Large intestine (tissue), 3 donors: Measurements from ENCODE around the gene DNAJC1. TPM values are rescaled to one million over a fixed set of nuclear protein-coding genes. Genes with fewer than 3 reads are reported as not detected.

Experiments
- DNase-seq, 2 donors: peaks; one replicate each; pipeline versions ENCODE4 v3.0.0 to v3.0.0-alpha.2; 2013
- H3K27ac ChIP-seq: one replicate; pipeline ENCODE4 v1.5.1; 2013; ENCODE audit warnings: low read length
- H3K27me3 ChIP-seq: 2 replicates; pipeline ENCODE4 v1.6.1; 2013; ENCODE audit warnings: low read length; ENCODE audit not compliant: control insufficient read depth, insufficient read depth
- H3K36me3 ChIP-seq: 2 replicates; pipeline ENCODE4 v1.6.1; 2013; ENCODE audit warnings: low read length; ENCODE audit not compliant: control insufficient read depth, insufficient read depth
- H3K4me1 ChIP-seq: one replicate; pipeline ENCODE4 v1.6.1; 2013; ENCODE audit warnings: low read length; ENCODE audit not compliant: control insufficient read depth, insufficient read depth
- H3K4me3 ChIP-seq: one replicate; pipeline ENCODE4 v1.5.1; 2013; ENCODE audit warnings: low read length
- H3K9me3 ChIP-seq: one replicate; pipeline ENCODE4 v1.6.1; 2013; ENCODE audit warnings: mild to moderate bottlenecking, low read depth, low read length, moderate library complexity; ENCODE audit not compliant: control insufficient read depth
- WGBS: methylation state at CpG from one replicate; pipeline ENCODE4 v1.1.5; 2013; ENCODE audit warnings: low lambda C conversion rate; ENCODE audit not compliant: insufficient coverage; 5-methylcytosine and 5-hydroxymethylcytosine counted together
- polyA plus RNA-seq: library from polyadenylated mRNA; unstranded; fragments of 120-200 nt; gene quantifications from one replicate; pipeline ENCODE4 v1.2.1, GENCODE V29; 2013

Gene DNAJC1
- polyA plus RNA-seq, 1 donor: 25.2 TPM

DNA sequence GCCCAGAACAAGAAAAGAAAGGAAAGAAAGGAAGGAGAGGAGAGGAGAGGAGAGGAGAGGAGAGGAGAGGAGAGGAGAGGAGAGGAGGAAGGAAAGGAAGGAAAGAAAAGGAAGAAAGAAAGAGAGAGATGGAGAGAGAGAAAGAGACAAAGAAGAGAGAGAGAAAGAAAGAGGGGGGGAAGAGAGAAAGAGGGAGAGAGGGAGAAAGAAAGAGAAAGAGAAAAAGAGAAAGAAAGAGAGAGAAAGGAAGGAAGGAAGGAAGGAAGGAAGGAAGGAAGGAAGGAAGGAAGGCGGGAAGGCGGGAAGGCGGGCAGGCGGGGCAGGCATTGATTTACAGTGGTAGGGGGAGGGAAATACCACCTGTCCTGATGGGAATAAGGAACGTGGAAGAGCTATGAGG is 92.7 kb downstream of the DNAJC1 start:
- no peak overlapping the region for H3K4me3 ChIP-seq
- H3K9me3 ChIP-seq: peaks cover 3% of the 10 kb centered on the region
- H3K36me3 ChIP-seq: peaks cover 5% of the 10 kb centered on the region
- 93% methylated on average over 4 of the region's 5 CpGs for WGBS
- no peaks in the 10 kb centered on the region for H3K27me3 ChIP-seq
- no peak for DNase-seq
- H3K4me1 ChIP-seq: no peaks in the 10 kb centered on the region
- H3K27ac ChIP-seq: no peak overlapping the region

DNA sequence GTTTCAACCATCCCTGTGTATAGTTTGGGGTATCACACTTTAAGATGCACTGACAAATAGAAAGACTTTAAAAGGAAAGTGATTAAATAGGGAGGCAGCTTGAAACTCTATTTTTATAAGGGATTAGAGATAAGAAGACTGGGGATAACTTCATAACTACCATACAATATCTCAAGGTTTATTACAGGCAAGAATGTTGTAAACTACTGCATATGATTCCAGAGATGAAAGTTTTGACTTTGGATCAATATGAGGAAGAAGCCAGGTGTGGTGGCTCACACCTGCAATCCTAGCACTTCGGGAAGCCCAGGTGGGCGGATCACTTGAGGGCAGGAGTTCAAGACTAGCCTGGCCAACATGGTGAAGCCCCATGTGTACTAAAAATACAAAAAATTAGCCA is 96.1 kb downstream of the DNAJC1 start:
- H3K27me3 ChIP-seq: no peaks in the 10 kb centered on the region
- no peaks in the 10 kb centered on the region for H3K4me1 ChIP-seq
- no peak overlapping the region for H3K27ac ChIP-seq
- peaks cover 3% of the 10 kb centered on the region for H3K9me3 ChIP-seq
- no peak overlapping the region for H3K4me3 ChIP-seq
- no peak for DNase-seq
- peaks cover 8% of the 10 kb centered on the region for H3K36me3 ChIP-seq
- WGBS: no CpG with 5 or more reads among the region's 2 CpGs

DNA sequence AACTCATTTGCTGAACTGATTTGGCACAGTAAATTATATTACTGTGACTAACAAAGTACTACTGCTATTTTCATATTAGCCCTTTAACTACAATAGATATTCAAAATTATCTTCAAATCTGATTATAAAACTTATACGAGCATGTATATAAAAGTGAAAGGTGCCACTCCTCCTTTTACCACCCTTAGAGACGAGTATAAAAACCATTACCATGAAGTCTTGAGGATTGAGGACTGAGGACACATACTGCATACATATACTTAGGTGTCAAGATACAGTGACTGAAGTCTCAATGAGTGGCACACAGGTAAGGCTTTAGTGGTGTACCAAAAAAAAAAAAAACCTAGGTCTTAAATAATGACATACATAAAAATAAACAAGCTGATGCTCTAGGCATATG is 98.6 kb downstream of the DNAJC1 start:
- no peak overlapping the region for H3K27ac ChIP-seq
- no peak overlapping the region for H3K4me3 ChIP-seq
- no CpG with 5 or more reads among the region's 2 CpGs for WGBS
- no peaks in the 10 kb centered on the region for H3K27me3 ChIP-seq
- no peaks in the 10 kb centered on the region for H3K4me1 ChIP-seq
- no peaks in the 10 kb centered on the region for H3K9me3 ChIP-seq
- H3K36me3 ChIP-seq: peaks cover 8% of the 10 kb centered on the region
- no peak for DNase-seq

DNA sequence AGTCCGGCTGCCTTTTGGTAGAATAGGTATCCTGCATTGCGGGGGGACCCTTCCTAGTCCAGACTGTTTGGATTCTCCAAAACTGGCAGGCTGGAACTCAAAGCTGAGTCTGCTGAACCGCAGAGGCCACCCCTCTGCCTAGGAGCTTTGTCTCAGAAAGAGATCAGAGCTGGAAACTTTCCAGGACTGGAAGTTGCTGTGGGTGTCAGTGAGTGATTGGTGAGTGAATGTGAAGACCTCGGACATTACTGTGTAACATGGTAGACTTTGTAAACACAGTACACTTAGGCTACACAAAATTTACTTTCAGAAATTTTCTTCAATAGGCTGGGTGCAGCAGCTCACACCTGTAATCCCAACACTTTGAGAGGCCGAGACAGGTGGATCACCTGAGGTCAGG is 103.8 kb downstream of the DNAJC1 start:
- H3K27me3 ChIP-seq: no peaks in the 10 kb centered on the region
- no peak overlapping the region for H3K4me3 ChIP-seq
- no peak for DNase-seq
- WGBS: no CpG with 5 or more reads among the region's 5 CpGs
- no peaks in the 10 kb centered on the region for H3K9me3 ChIP-seq
- peaks cover 13% of the 10 kb centered on the region for H3K36me3 ChIP-seq
- H3K4me1 ChIP-seq: no peaks in the 10 kb centered on the region
- no peak overlapping the region for H3K27ac ChIP-seq

DNA sequence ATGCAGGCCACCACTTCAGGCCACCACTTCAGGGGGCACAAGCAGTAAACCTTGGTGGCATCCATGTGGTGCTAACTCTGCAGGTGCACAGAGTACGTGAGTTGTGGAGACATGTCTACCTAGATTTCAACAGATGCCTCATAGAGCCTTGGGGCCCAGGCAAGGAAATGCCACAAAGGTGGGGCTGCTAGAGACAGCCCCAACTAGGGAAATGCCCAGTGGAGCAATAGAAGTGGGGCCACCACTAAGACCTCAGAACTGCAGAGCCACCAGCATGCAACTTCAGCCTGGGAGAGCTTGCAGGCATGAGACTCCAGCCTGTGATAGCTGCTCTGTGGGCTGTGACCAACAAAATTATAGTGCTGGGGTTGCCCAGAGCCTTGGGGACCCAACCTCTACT is 107.6 kb downstream of the DNAJC1 start:
- no CpG with 5 or more reads among the region's 1 CpG for WGBS
- no peak overlapping the region for H3K4me3 ChIP-seq
- no peak for DNase-seq
- H3K27ac ChIP-seq: no peak overlapping the region
- H3K9me3 ChIP-seq: peaks cover 13% of the 10 kb centered on the region
- peaks cover 10% of the 10 kb centered on the region for H3K36me3 ChIP-seq
- no peaks in the 10 kb centered on the region for H3K4me1 ChIP-seq
- no peaks in the 10 kb centered on the region for H3K27me3 ChIP-seq

DNA sequence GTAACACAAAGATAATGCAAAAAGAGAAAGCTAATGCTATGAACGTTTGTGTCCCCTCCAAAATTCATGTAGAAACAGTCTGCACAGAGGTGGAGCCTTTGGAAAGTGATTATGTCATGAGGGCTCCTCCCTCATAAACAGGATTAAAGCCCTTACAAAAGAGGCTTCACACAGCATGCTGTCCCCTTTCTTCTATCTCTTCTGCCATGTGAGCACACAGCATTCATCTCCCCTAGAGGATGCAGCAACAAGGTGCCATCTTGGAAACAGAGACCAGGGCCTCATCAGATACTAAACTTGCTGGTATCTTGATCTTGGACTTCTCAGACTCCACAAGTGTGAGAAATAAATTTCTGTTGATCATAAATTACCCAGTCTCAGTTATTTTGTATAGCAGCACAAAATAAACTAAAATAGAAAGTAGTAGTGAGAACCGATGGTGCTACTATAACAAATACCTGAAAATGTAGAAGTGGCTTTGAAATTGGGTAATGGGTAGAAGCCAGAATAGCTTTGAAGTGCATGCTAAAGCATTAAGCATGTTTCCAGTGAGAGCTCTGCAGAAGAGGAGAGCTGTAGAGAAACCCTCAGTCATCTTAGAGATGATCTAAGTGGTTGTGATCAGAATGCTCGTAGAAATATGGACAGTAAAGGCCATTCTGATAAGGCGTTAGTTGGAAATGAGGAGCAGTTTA is 108.7 kb downstream of the DNAJC1 start:
- Histone ChIP-seq H3K9me3 (peaks cover 13% of the 10 kb centered on the region), H3K36me3 (peaks cover 12% of the 10 kb centered on the region), H3K27me3 (no peaks in the 10 kb centered on the region), H3K27ac (no peak overlapping the region), H3K4me1 (no peaks in the 10 kb centered on the region), H3K4me3 (no peak overlapping the region)
- 100% methylated on average over 3 of the region's 4 CpGs for WGBS
- no peak for DNase-seq

DNA sequence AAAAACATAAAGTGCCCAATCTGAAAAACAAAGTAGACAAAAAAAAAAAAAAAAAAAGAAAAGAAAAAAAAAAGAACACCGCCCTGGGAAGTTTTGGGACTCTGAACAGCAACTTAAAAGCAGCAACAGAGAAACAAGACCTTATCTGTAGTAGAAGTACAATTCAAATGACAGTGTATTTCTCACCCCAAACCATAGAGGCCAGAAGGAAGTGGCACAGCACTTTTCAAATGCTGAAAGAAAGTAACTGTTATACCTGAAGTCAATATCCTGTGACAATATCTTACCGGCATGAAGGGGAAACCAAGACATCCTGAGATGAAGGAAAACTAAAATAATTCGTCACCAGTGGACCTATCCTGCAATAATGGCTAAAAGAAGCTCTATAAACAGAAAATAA is 112.1 kb downstream of the DNAJC1 start:
- Histone ChIP-seq H3K27ac (no peak overlapping the region), H3K27me3 (no peaks in the 10 kb centered on the region), H3K4me3 (no peak overlapping the region), H3K9me3 (peaks cover 13% of the 10 kb centered on the region), H3K36me3 (peaks cover 6% of the 10 kb centered on the region), H3K4me1 (no peaks in the 10 kb centered on the region)
- DNase-seq: no peak
- WGBS: 89% methylated on average over 2 of the region's 3 CpGs

DNA sequence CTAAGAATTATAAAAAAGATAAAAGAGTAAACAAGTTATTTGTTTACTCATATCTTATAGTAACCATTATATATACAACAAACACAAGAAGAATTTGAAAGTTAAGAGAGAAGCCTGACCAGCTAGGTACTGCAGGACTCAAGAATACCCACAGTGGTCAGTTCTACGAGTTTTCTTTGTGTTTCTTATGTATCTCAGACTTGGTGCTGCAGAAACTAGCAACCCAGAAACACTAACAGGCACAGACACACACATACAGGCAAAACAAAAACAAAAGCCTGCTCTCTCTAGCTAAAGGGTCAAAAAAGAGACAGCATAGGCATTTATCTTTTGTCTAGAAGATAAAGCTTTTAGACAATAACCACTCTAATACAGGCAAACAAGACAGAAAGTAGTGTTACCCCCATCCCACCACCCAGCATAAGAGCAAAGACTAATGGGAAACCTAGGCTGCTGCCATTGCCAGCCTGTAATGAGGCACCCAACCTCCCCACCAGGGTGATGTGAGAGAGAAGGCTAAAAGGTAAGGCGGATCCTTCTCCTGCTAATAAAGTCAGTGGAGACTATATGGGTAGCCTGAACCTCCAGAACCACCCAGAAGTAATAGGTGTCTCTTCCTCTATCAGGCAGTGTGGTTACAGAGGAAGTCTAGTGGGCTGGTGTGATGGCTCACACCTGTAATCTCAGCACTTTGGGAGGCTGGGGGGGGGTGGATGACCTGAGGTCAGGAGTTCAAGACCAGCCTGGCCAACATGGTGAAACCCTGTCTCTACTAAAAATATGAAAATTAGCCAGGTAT is 113.9 kb downstream of the DNAJC1 start:
- no CpG with 5 or more reads among the region's 2 CpGs for WGBS
- no peaks in the 10 kb centered on the region for H3K27me3 ChIP-seq
- peaks cover 17% of the 10 kb centered on the region for H3K9me3 ChIP-seq
- DNase-seq: no peak
- no peak overlapping the region for H3K4me3 ChIP-seq
- H3K27ac ChIP-seq: no peak overlapping the region
- no peaks in the 10 kb centered on the region for H3K4me1 ChIP-seq
- peaks cover 2% of the 10 kb centered on the region for H3K36me3 ChIP-seq

DNA sequence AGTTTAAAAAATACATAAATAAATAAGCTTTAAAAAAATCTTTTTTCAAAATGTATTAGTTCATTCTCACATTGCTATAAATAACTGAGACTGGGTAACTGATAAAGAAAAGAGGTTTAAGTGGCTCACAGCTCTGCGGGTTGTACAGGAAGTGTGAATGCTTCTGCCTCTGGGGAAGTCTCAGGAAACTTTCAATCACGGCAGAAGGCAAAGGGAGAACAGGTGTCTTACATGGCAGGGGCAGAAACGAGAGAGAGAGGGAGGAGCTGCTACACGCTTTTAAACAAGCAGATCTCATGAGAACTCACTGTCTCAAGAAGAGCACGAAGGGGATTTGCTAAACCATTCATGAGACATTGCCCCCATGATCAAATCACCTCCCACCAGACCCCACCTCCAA is 114.6 kb downstream of the DNAJC1 start:
- Histone ChIP-seq H3K36me3 (peaks cover 2% of the 10 kb centered on the region), H3K27ac (no peak overlapping the region), H3K9me3 (peaks cover 17% of the 10 kb centered on the region), H3K27me3 (no peaks in the 10 kb centered on the region), H3K4me1 (no peaks in the 10 kb centered on the region), H3K4me3 (no peak overlapping the region)
- no peak for DNase-seq
- no CpG with 5 or more reads among the region's 5 CpGs for WGBS

DNA sequence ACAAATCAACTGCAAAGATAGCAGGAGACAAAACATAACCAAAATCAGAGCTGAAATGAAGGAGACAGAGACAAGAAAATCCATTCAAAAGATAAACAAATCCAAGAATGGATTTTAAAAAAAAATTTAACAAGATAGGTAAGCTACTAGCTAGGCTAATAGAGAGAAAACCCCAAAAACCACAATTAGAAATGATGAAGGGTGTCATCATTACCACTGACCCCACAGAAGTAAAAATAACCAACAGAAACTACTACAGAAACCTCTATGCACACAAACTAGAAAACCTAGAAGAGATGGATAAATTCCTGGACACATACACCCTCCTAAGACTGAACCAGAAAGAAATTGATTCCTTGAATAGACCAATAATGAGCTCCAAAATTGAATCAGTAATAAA is 117.6 kb downstream of the DNAJC1 start:
- Histone ChIP-seq H3K36me3 (peaks cover 3% of the 10 kb centered on the region), H3K27me3 (no peaks in the 10 kb centered on the region), H3K27ac (no peak overlapping the region), H3K4me3 (no peak overlapping the region), H3K4me1 (no peaks in the 10 kb centered on the region), H3K9me3 (peaks cover 4% of the 10 kb centered on the region)
- DNase-seq: no peak

DNA sequence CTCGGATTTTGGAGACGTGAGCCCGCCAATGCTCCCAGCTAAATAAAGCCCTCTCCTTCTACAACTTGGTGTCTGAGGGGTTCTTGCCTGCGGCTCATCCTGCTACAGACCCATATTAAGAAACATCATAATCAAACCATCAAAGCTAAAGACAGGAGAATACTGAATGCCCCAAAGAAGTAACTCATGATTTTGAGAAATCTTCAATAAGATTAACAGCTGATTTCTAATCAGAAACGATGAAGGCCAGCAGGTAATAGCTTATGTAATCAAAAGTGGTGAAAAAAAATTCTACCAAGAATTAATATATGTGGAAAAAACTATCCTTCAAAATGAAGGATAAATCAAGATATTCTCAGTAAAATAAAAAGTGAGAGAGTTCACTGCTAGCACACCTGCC is 130.3 kb downstream of the DNAJC1 start:
- DNase-seq: no peak
- no peak overlapping the region for H3K4me3 ChIP-seq
- H3K27me3 ChIP-seq: no peaks in the 10 kb centered on the region
- 100% methylated on average over 1 of the region's 5 CpGs for WGBS
- no peak overlapping the region for H3K27ac ChIP-seq
- peaks cover 7% of the 10 kb centered on the region for H3K36me3 ChIP-seq
- no peaks in the 10 kb centered on the region for H3K4me1 ChIP-seq
- peaks cover 15% of the 10 kb centered on the region for H3K9me3 ChIP-seq
